HG03575 (cell line): ENCODE data around the gene HNRNPL.

Experiments used
- ATAC-seq: cut with Tn5 transposase; IDR thresholded peaks from one replicate; pipeline ENCODE4 v1.9.1; 2021; ENCODE audit not compliant: unreplicated experiment, insufficient number of reproducible peaks, low FRiP score; ENCODE audit errors: extremely low read depth

Gene HNRNPL

DNA sequence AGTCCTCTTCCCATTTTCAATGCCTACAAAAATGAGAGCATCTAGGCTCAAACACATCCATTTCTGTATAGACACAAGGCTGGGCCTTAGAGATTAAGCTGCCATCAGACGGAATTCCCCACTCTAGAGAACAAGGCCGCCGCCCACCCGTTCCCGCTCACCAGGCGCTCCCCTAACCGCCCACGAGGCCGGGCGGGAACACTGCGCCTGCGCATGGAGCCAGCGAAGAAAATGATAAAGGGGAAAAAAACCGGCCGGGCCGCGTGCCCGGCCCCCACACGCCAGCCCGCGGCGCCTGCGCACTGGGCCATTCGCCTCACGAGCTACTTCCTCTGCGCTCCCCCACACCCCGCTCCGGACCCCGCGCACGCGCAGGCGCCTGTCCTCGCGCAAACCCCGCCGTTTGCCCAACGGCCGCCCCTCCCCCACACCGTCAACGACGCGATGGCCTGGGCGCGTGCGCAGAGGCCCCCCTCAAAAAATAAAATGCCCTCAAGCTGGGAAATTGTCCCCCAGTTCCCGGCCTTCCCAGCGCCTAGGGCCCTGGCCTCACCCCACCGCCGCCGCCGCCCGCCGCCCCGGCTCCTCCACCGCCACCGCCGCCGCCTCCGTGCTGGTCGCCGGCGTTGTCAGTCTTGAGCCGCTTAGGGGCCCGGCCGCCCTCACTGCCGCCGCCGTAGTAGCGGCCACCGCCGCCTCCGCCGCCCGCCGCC lies 483 bp downstream of the HNRNPL start:
- ATAC-seq, result no peak

DNA sequence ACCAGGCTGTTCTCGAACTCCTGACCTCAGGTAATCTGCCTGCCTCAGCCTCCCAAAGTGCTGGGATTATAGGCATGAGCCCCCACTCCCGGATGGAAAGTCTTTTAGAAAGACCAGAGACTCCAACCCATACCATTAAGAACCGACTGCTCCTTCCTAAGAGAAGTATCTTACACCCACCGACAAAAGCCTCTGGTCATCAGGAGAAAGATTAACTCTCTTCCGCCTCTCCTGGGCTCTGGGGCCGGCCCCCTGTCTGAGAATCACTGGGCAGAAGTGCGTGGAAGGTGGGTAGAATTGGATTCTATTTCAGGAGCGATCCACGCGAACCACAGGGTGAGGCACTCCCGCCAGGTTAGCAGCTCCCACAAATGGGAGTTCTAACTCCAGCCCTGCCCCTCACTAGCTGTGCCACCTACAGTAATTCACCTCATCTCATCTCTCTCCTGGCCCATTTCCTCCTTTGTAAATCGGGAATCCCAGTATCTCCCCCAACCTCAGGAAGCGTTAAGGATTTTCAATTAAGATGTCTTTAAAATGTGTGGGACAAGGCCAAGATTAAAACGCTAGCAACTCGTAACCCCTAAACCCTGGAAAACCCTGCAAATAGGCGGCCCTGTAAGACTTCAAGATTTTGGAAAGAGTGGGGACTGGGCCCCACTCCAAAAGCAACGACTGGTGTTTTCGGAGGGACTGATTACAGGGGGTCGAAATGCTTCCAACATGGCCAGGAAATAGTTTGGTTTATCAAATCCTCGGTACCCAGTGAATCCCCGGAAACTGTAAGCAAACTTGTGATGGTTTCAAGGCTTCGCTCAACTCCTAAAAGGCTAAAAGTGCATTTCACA lies 1.3 kb downstream of the HNRNPL start:
- no peak for ATAC-seq

DNA sequence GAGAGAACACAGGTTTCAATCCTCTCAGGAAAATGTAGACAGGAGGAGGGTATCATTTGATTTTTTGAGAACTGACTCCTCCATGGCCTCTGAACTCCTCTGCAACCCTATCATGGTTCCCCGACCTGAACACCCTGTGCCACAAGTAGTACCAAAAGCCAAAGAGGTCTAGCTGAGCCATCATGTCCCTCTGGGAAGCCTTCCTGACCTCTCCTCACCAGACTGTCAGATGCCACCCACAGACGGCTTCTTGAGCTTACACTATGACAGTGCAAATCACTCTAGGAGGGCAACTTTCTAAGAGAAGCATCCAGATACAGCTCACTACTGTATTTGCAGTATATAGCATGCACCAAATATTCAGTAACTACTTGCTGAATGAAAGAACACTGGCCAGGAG lies 3.7 kb downstream of the HNRNPL start:
- ATAC-seq, result no peak

DNA sequence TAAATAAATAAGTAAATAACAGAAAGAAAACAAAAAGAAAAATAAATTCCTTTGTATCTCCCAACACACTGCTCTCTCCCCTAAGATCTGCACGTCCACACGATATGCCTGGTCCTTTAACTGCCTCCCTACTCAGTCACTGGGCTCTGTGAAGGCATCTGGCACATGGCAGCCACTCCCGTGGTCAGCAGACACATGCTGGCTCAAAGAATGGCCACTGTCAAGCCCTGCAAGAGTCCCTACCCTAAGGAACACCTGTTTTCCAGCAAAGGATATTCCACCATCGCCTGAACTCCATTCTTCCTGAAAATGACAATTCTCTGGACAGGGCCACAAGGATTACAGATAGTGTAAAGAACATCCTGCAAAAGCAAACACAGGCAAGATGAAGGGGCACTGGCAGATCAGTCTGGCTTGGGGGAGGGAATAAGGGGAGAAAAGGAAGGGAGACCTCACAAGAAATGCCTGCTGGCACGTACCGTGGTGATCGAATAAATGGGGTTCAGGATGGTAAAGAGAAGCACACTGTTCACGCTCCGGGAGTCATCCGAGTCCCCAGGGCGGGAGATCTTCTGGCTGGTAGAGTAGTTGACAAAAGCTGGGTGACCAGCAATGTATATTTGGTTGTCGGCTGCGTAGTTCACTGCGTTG lies 4.3 kb downstream of the HNRNPL start:
- ATAC-seq, result no peak

DNA sequence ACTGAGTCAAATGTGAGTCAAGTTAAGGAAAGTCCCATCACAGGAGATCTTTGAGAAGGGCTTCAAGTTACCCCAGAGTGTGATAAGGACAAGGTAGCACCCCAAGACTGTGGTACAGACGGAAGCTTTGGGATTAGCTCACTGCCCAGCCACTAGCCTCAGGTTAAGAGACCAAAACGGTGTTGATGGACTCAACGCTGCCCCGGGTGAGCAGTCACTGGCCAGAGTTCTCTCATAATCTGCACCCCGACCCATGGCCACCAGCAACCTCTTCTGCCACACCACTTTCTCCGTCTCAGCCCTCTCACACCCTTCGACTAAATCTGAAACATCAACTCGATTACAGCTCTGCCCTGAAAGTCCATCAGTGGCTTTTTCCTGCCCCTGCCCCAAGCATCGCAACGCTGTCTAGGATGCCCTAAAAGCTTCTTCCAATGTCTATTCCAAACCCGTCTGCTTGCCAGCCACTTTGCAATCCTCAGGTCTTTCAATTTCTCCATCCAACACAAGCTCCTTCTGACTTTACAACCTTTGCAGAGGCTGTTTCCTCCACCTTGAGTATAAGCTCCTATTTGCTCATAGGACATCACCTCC lies 5.6 kb downstream of the HNRNPL start:
- ATAC-seq, result no peak

DNA sequence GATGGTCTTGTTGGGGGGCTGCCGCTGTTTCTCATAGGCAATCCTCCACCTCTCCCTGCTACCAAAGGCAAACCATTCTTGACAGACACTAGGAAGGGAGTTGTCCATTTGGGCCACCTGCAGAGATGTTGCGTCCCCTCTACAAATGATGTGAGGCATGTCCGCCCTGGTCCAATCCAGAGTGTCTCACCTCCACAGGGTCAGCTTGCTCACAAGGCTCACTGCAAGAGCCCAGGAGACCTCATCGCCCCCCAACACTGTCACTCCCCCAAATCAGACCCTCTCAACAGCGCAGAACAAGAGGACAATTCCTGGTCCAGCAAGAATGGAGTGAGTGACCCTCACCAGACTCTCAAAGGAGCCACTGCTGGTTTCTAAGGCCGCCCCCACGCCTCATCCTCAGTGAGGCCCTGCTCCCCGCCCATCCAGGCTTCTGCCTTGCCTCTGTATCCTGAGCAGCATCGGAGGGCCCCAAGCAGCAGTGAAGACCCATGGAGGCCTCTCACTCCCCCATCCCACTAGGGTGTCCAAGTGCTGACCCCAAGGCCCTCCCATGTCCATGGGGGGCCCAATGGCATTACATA lies 6.5 kb downstream of the HNRNPL start:
- no peak for ATAC-seq

DNA sequence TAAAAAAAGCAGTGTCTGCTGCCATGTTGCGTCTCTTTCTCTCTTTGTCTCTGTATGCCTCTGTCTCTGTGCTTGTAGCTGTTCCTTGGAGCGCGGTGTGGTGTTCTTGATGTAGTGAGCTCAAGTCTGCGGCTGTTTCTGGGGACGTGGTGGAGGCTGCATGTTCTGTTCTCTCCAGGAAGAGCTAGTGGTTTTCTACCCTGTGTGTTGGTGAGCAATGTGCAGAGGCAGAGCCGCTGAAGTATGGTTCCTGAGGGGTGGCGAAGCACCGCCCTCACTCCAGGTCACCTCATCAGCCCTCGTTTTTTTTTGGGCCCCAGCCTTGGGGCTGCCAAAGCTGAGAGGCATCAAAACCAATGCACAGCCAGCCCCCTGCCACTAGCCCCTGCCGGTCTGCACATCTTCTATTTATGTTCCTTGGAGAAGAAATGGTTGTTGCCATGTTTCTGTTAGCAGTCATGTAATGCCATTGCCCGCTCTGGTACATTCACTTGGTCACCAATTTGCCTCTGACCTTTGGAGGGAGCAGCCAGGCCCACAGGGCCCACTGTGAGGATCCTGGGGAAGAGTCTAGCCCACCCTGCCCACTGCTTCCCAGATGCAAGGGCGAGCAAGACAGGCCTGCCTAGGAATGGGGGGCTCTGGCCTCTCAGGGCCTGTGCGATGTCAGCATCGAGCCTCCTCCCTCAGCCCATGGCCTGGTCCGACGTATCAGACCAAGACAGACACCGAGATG lies 7.2 kb downstream of the HNRNPL start:
- no peak for ATAC-seq

DNA sequence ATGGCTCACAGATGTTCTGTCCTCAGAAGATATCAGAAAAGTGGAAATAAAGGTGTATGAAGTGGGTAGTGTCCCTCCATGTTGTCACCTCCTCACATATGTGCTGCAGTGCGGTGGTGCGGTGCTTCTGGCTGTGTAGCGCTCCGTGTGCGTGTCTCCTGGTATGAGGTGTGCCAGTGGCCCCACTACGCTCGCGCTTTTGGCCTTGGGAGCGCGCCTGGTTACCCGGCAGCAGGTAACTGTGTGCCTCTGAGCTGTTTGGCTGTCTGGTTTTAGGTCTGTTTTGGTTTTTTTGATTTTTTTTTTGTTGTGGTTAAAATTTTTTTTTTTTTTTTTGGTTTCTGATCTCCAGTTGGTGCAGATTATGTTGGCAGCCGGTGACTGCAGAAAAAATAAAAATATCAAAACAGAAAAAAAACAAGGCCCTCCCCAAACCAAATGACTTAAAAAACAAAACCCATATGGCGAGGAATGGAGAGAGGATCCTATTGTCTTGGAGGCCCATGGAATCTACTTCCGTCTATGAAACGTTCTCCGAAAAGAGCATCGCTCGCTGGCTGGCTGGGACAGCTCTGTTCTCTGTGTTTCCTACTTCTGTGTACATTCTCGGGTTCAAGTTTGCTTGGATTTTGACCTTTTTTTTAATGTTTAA lies 7.9 kb downstream of the HNRNPL start:
- no peak for ATAC-seq

DNA sequence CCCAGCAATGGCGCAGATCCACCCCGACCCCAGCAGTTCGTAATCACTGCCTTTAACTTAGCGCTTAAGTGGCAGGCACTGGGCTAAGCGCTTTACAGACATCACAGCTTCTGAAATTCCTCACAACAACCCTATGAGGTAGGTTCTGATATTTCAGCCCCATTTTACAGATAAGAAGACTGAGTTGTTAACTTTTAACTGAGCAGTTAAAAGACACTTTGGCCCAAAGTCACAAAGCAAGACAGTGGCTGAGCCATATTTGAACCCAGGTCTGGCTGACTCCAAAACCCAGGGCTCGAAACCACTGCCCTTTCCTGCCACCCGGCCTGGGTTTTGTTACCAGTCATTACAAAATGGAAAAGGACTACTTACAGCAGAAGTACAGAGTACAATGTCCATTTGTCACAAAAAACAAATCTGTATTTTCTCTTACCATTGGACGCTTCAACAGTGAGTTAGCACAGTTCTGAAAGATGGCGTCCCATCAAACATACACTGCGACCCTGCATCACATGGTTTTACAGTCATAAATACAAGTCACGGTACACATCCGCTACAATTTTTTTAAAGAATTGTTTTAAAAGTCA lies 8.5 kb downstream of the HNRNPL start:
- ATAC-seq, result no peak

DNA sequence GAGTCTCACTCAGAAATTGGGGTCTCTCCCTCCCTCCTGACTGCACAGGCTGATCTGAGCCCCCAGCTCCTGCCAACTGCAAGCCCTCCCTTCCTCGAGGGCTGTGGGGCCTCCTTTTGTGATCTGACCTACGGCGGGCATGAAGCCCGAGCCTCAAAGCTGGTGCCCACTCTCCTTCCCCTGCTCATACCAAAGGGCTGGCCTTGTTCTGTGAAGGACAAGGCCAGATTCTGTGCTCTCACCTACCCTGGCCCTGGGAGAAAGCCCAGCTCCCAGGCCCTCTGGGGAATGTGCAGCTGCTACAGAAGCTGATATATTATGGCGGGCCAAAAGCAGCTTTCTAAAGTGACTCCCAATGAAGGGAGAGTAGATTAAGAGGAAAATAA lies 9.2 kb downstream of the HNRNPL start:
- no peak for ATAC-seq

DNA sequence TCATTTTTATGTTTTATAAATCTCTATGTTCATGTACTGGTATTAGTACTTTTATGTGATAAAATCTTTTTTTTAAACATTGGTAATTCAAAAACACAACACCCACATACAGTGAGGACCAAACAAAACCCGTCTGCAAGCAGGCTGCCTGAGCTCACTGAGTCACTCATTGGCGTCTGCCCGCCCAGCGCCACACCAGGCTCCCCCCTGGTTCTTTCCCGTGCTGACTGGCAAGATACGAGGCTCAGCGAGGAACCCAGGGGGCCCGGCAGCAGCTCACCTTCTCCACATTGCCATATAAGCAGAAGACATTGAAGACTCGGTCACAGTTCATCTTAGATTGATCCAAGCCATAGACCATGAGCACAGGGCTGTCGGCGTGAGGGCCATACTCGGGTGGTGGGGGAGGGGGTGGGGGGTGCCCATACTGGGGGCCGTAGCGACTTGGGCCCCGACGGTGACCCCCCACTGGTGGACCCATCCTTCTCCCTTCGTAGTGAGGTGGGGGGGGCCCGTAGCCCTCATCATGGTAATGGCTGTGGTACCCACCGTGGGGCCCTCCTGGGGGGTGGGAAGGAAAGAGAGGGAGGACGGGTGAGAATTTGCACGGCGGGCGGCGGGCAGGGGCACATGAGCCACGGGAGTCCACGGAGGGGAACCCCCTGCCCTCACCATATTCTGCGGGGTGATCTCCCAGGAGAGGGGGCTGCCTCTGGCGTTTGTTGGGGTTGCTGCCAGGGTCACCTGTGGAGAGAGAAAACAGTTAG lies 9.8 kb downstream of the HNRNPL start:
- ATAC-seq, result no peak

DNA sequence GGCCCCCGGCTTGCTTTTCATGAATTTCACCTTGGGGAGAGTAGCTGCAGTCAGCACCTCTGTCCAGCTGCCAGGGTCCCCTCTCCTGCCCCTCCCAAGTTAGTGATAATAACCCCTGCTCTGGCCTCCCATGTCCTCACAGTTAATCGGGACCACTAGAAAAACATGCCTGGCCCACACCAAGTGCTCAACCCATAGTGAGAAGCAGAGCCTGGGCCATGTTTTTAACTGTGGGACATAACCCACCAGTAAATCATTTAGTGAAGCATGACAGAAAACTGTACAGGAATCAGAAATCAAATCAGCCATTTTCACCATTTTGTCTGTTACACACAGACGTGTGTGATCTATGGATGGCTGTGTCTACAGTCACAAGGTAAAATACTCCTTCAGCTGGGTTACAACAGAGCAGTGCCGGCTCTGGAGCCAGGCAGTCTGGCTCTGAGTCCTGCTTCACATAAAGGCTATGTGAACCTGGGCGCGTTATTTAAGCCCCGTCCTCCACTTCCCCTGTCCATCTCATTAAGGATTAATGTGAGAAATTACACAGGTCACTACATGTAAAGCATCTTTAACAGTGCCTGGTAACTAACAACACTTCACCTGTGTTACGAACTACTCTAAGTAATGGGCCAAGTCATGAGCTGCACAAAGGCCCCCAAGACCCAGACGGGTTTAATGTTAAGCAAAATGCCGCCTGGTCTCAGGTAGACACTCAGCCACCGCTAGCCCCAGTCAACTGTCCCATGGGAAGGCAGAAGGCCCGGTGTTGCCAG lies 10.6 kb downstream of the HNRNPL start:
- no peak for ATAC-seq

DNA sequence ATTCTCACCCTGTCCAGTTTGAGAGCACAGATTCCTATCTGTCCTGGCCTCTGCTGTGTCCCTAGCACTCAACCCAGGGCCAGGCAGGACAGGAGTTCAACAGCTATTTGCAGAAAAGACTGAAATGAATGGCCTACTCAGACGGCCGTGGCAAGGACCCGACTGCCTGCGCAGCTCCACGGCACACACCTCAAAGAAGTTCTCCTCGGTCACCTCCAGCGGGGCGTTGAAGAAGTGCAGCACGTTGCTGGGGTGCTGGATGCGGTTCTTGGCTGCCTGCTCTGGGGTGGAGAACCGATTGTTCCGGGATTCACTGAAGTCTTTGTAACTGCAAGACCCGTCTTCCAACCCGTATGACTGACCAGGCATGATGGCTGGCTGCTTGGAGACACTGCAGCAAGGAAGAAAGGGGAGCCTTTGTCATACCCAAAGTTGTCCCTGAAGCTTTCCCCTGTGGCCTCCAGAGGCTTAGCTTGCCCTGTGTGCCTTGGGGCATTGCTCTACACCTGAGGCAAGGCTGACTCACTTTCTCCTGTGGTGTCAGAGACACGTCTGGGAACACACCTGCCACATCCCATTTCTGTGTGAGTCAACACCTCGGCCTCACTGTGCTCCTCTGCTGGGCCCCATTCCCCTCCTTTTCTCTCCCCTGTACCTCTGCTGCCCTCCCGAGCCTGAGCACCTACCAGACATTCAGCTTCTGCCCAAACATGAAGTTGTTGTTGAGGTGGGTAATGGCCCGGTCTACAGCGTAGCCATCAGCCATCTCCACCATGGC lies 11.4 kb downstream of the HNRNPL start:
- no peak for ATAC-seq

DNA sequence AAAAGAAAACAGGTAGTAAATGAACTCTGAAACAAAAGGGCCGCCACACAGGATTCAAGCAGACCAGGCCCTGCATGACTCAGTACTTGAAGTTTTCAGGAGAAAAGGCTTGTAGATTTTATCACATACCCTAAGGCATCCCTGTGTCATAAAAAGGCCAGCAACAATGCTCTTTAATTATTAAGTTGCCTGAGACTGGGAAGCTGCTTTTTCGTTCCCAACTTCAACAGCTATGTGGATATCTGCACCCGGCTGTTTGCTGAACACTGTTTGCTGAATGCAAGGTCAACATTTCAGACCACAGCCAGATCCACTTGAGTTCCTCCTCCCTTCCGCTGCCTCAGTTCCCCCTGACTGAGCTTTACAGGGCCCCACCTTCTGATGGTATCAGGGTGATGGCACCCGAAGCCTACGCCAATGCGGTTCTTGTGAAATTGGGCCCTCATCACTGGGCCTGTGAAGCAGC lies 12.1 kb downstream of the HNRNPL start:
- no peak for ATAC-seq

DNA sequence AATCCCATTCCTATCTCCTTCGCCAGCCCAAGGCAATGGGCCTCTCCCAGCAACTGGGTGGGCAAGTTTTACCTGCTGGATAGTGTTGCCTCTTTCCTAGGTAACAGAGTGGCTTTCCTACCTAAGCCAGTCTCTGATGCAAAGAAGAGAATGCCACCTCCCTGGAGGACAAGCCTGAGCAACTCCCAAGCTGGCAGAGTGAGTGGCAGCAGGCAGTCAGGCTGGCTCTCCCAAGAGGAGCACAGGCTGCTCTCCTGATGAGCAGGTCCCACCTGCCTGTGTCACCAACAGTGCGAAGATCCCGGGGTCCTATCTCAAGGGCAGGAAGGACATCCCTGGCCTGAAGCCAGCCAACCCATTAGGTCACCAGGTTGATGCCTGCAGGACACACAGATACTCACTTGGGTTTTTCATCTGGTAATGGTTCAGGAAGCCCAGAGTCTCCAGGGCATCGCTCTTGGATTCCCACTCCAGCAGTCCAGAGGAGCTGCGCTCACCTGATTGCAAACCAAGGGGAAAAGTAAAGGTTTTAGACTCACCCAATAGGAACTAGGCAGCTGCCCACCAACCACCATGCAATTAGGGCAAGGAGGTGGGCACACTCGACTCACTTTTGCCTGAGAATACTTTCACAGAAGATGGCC lies 12.7 kb downstream of the HNRNPL start:
- no peak for ATAC-seq
